HG03103 (cell line): Measurements from ENCODE around the gene MCUR1.
"Not testable (repeated sequence)": the region's sequence is repeated elsewhere in the genome, so short reads cannot be mapped to it uniquely, and the experiment has no call there.

ENCODE experiments used
- ATAC-seq: cut with Tn5 transposase; IDR thresholded peaks from one replicate; pipeline ENCODE4 v1.9.1; 2021; ENCODE audit warnings: low read depth; ENCODE audit not compliant: unreplicated experiment

The MCUR1 gene

GRCh38 chr6:13787137-13787536 is 27.2 kb downstream of the MCUR1 start:
- ATAC-seq: no peak

DNA sequence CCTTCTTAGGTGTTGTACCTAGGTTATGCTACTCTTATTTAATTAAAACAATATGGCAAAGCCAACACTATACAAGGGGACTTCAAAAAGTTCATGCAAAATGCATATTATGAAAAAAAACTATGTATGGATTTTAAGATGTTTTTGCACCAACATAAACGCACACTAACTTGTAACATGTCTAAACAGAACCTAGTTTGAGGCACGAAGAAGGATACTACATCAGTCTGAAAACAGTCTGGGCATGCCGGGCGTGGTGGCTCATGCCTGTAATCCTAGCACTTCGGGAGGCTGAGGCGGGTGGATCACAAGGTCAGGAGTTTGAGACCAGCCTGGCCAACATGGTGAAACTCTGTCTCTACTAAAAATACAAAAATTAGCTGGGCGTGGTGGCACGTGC is 34.2 kb downstream of the MCUR1 start:
- not testable (repeated sequence) for ATAC-seq

GRCh38 chr6:13778028-13778427 is 36.3 kb downstream of the MCUR1 start:
- ATAC-seq: no peak

GRCh38 chr6:13776602-13777001 is 37.8 kb downstream of the MCUR1 start:
- ATAC-seq: no peak

GRCh38 chr6:13775466-13775865 is 38.9 kb downstream of the MCUR1 start:
- ATAC-seq: not testable (repeated sequence)

GRCh38 chr6:13772358-13773030 is 41.9 kb downstream of the MCUR1 start:
- ATAC-seq: not testable (repeated sequence)

DNA sequence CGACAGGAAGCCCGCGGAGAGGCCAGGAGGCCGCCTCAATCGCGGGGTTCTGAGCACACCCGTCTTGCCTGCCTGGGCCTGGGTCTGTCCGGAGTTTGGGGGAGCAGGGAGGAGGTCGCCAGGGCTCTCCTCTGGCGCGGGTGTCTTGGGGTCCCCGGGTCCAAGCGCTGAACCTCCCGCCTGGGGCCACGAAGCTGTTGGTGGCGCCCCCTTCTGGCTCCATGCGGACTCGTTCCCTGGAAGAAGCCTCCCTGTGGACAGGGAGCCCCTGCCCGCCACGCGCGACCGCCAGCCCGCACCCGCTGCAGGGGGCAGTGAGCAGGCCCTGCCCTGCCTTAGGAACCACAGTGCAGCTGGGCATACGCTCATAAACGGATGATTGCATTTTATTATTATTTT is 44.7 kb downstream of the MCUR1 start:
- no peak for ATAC-seq

- no peak for ATAC-seq
Measured at GRCh38 chr6:13769034-13769654, 45.2 kb downstream of the MCUR1 start.

DNA sequence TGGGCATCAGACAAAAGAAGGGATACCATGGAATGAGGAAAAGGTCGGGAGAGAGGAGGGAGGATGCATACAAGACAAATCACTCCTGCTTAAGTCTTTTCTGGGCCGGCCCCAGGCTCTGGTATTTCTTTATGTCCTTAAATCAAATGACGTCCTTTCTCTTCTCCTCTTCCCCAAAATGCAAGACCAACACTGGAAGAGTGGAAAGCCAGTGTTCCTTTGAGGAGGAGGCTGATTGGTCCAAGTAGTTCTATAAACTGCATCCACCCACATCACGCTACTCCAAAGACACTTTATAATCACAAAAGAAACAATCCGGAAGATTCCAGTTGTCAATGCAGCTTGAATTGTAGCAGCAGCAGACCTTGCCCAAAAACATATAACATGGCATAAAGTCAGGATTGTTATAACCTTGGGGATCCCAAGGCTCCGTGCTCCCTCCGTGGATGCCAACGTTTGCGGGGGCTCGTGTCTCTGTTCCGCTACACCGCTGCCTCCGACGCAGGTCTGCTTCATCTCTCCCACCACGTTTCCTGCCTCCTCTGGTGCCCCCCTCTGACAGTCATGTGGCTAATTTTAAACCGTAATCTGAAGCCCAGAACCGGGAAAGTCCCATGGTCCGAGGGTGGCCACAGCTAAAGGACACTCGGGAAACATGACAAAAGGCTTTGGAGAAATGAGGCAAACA is 47.1 kb downstream of the MCUR1 start:
- ATAC-seq: no peak

DNA sequence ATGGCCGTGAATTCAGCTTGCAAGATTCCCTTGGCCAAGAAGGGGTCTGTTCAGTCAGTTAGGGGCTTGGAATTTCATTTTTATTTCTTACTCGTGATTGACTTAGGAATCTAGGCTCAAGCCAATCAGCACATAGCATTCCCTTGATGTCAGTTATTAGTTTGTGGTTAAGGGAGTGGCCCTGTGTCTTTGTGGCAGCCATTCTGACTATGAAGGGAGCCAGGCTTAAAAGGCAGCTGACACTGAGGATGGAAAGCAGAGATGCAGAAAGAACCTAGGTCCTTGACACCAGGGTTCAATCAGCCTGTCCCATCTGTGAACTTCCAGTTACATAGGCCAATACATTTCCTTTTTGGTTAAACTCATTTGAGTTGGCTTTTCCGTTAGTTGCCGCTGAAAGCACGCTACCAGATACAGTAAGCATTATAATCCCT is 48.1 kb downstream of the MCUR1 start:
- ATAC-seq: no peak

- no peak for ATAC-seq
Measured at GRCh38 chr6:13765570-13765969, 48.8 kb downstream of the MCUR1 start.

DNA sequence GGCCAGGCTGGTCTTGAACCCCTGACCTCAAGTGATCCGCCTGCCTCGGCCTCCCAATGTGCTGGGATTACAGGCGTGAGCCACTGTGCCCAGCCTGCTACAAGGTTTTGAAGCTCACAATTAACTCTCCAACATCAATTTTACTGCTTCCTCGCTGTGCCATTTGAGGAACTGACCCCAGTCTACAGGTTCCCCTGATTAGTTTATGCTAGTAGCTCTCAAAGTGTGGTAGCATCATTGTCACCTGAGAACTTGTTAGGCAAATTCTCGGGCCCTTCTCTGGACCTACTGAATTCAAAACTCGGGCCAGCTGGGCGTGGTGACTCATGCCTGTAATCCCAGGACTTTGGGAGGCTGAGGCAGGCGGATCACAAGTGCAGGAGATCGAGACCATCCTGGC is 49.4 kb downstream of the MCUR1 start:
- ATAC-seq: no peak

DNA sequence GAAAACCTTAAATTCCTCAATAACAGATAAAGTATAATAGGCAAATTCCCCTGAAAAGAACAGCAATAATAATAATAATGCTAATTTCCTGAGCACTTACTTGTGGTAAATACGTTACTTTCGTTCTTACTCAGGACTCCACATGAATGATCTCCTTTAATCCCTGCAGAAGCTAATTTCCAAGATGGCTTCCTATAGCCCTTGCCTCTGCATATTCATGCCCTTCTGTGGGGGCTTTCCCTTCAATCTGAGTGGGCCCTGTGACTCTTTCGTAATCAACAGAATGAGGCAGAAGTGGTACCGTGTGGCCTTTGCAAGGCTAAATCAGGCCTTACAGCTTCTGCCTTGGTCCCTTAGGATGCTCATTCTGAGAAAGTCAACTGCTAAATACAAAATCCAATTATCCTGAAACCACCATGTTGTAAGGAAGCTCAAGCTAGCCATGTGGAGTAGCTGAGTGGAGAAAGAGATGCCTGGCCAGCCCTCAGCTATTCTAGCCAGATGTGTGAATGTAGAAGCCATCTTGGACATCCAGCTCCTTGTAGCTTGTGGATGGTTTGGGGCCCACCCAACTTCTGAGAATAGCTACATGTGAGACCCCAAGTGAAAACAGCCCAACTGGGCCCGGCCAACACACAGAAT is 50.5 kb downstream of the MCUR1 start:
- ATAC-seq: peak; percentile 57

- no peak for ATAC-seq
Measured at GRCh38 chr6:13762611-13763441, 51.5 kb downstream of the MCUR1 start.

DNA sequence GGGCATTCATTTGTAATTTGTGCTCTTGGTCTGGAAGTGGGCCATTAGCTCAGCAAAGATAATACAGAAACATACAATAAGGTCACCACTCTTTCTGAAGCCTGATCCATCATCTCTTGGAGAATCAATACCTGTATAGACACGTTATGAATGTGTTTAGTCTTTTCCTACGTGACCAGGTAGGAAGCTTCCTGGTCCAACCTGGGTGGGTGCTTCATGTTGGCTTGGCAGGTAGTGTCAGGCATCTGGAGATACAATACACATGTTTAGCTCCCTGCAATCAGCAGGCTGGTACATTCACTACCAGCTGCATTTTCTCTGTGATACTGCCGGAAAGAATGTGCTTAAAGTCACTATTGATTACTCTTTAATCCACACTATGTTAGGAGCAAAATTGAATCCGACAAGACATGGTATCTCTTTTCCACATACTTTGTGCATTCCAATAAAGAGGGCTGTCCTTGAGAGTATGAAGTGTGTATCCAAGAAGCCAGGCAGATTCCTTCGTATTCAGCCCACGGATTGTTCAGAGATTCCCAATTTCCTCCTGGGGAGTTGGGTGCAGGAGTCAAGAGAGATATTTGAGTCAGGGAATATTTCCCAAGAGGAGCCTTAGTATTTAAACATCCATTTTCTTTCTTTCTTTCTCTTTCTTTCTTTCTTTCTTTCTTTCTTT is 52.9 kb downstream of the MCUR1 start:
- ATAC-seq: no peak

DNA sequence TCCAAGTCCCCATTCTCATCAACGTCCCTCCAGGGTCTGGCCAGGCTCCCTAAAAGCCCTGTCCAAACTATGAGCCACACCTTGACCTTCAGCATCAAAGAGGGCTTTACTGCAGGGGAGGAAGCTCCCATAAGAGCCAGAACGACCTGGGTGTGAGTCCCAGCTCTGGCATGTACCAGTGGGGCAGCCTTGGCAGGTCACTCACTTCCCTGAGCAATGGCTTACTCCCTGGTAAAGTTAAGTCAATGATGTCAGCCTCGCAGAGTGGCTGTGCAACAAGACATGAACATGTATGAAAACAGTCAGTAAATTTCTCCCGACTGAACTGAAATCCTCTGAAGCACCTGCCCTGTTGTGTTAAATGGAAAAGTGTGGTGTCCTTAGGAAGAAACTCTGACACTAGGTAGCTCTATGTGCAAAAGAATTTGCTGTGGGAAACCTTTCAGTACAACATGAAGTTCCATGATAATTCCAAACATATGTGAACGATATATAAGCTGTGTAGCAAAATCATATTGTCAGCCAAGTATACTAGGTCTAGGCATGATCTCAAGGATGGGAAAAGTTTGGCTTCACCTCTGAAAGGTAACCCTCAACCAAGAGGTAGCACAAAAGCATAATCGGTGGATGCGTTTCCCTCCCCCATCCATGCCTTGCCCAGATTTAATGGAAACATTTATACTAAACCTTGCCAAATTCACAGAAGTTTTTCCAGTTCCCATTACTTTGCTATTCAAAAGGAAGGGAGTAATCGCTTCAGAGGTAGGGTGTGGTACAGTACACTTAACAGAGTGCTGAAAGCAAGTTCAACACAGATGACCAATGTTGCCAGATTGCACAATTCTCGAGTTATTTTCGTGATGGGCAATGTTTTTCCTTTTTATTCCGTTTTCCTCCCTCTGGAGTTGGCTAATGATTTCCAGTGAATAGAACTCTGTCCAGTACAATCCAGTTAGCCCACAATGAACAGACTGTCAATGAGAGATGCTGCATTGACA is 53.8 kb downstream of the MCUR1 start:
- ATAC-seq: no peak

DNA sequence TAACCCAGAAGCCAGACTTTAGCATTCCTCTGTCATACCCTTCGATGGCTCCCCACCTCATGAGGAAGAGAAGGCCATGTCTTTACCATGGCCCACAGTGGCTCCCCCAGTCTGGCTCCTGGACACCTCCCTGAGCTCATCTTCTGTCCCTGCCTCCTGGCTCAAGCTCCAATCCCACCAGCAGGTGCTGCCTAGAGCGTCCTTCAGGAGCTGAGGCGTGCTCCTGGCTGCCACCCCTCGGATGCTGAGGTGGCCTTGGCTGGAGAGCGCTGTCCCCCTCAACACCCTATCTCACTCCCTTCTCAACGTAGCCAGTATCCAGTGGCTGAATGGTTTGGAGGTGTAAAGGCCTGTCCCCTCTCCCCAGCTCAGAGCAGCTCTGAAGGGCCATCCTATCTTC is 55.3 kb downstream of the MCUR1 start:
- ATAC-seq: no peak

DNA sequence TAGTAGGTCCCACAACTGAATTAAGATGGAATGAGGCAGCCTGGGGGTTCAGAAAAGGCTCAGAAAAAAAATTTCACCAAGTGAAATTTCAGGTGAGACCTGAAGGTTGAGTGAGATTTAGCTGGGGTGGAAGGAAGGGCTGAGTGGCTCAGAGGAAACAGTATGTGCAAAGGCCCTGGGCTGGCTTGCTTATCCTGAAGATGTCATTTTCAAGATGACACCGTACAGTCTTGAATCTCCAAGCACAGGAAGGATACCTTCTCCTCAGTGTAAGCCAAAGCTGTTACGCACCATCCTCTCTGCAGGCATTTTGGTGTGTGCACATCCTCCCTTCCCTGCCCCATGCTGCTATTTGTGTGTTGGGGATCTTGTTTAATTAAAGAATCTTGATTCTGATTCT is 59.7 kb downstream of the MCUR1 start:
- ATAC-seq: no peak

- ATAC-seq: no peak
Measured at GRCh38 chr6:13743736-13744127, 70.6 kb downstream of the MCUR1 start.
